Prostate gland (tissue), 2 donors: ENCODE data around the gene SENP7. TPM values are rescaled to one million over a fixed set of nuclear protein-coding genes. Genes with fewer than 3 reads are reported as not detected.

Experiments
- DNase-seq: peaks from one replicate; pipeline ENCODE4 v3.0.0-alpha.2; 2019; ENCODE audit warnings: low spot score
- H3K27ac ChIP-seq, 2 donors: fragments of 200-600 bp; sonication (generic); 2 replicates each; pipeline ENCODE4 v1.5.1; 2017 to 2019
- H3K27me3 ChIP-seq: fragments of 200-600 bp; sonication (generic); replicated peaks from 2 replicates; pipeline ENCODE4 v1.5.1; 2019; ENCODE audit not compliant: insufficient read depth
- H3K36me3 ChIP-seq, 2 donors: fragments of 200-600 bp; sonication (generic); 1 replicate in 1 of 2; 2 replicates in 1 of 2; pipeline versions ENCODE4 v1.5.1 to v1.8.1; 2017 to 2019
- H3K4me1 ChIP-seq: fragments of 200-600 bp; sonication (generic); replicated peaks from 2 replicates; pipeline ENCODE4 v1.5.1; 2019
- H3K4me3 ChIP-seq, 2 donors: fragments of 200-600 bp; sonication (generic); 2 replicates each; pipeline ENCODE4 v1.5.1; 2017 to 2019
- H3K9me3 ChIP-seq: fragments of 200-600 bp; sonication (generic); 2 replicates; pipeline ENCODE4 v1.5.1; 2017
- CTCF ChIP-seq, 4 experiments: fragments of 200-600 bp in 2 of 4; fragments of 450-650 bp in 2 of 4; sonication (generic) in 2 of 4; IDR thresholded peaks; 1 replicate in 3 of 4; 2 replicates in 1 of 4; pipeline ENCODE4 v1.5.1; 2016 to 2019; ENCODE audit warnings: antibody characterized with exemption in 4 of 4, mild to moderate bottlenecking in 2 of 4, moderate library complexity in 2 of 4
- POLR2A ChIP-seq: fragments of 450-650 bp; IDR thresholded peaks from one replicate; pipeline ENCODE4 v1.6.1; 2016; ENCODE audit warnings: antibody characterized with exemption, mild to moderate bottlenecking
- POLR2AphosphoS5 ChIP-seq: sonication (generic); formaldehyde crosslinking; IDR thresholded peaks from one replicate; pipeline ENCODE4 v1.6.1; 2017; ENCODE audit warnings: antibody characterized with exemption
- WGBS: methylation state at CpG from one replicate; pipeline ENCODE4 v1.1.5; 2018; 5-methylcytosine and 5-hydroxymethylcytosine counted together
- intact Hi-C: fragments of 100-400 bp; cut with DNase I; formaldehyde crosslinking; loops from one replicate; pipeline ENCODE4 v1.14.2; 2022
- total RNA-seq, 2 donors: library from RNA; depleted of rRNA; stranded (reverse); fragments of >200 nt; gene quantifications; one replicate each; pipeline ENCODE4 v1.1.0, GENCODE V29; 2016

SENP7 gene
- total RNA-seq, 2 donors from 2014 or later = 16.4 to 22.7 TPM

GRCh38 chr3:101383656-101384055 lies 129.4 kb downstream of the SENP7 start:
- Histone ChIP-seq H3K27ac (no peak overlapping the region), H3K4me3 (no peak overlapping the region), H3K36me3 (no peaks in the 10 kb centered on the region), H3K4me1 (no peaks in the 10 kb centered on the region), H3K27me3 (no peaks in the 10 kb centered on the region), H3K9me3 (no peaks in the 10 kb centered on the region)
- DNase-seq = no peak
- intact Hi-C loops = no loop called here
- 89% methylated on average over 4 of the region's 4 CpGs for WGBS
- TF ChIP-seq POLR2A (no peak), CTCF (IDR thresholded peaks at IDR 0.05) (no peak), POLR2AphosphoS5 (no peak)

GRCh38 chr3:101383156-101383575 lies 129.8 kb downstream of the SENP7 start:
- H3K27me3 ChIP-seq = no peaks in the 10 kb centered on the region
- no peak overlapping the region for H3K27ac ChIP-seq
- H3K4me1 ChIP-seq = no peaks in the 10 kb centered on the region
- TF ChIP-seq CTCF (IDR thresholded peaks at IDR 0.05) (no peak), POLR2A (no peak), POLR2AphosphoS5 (no peak)
- WGBS = 63% methylated on average over 5 of the region's 5 CpGs
- H3K4me3 ChIP-seq = no peak overlapping the region
- H3K9me3 ChIP-seq = no peaks in the 10 kb centered on the region
- no peak for DNase-seq
- H3K36me3 ChIP-seq = no peaks in the 10 kb centered on the region
- intact Hi-C loops = no loop called here

GRCh38 chr3:101381809-101382208 lies 131.2 kb downstream of the SENP7 start:
- no peak for DNase-seq
- no peaks in the 10 kb centered on the region for H3K4me1 ChIP-seq
- H3K9me3 ChIP-seq = no peaks in the 10 kb centered on the region
- no peaks in the 10 kb centered on the region for H3K27me3 ChIP-seq
- no peak overlapping the region for H3K4me3 ChIP-seq
- no peaks in the 10 kb centered on the region for H3K36me3 ChIP-seq
- intact Hi-C loops = no loop called here
- H3K27ac ChIP-seq = no peak overlapping the region
- TF ChIP-seq CTCF (IDR thresholded peaks at IDR 0.05) (peak in 2 of 4 experiments; percentile 38 to 40), POLR2A (no peak)

- TF ChIP-seq POLR2A (no peak), CTCF (IDR thresholded peaks at IDR 0.05) (no peak), POLR2AphosphoS5 (no peak)
- H3K27ac ChIP-seq = no peak overlapping the region
- intact Hi-C loops = no loop called here
Observed at GRCh38 chr3:101379658-101380376, 133.2 kb downstream of the SENP7 start.

GRCh38 chr3:101377796-101378195 lies 135.2 kb downstream of the SENP7 start:
- no peak overlapping the region for H3K27ac ChIP-seq
- TF ChIP-seq CTCF (IDR thresholded peaks at IDR 0.05) (no peak), POLR2A (no peak), POLR2AphosphoS5 (no peak)
- no peaks in the 10 kb centered on the region for H3K9me3 ChIP-seq
- no peaks in the 10 kb centered on the region for H3K4me1 ChIP-seq
- intact Hi-C loops = no loop called here
- 67% methylated on average over 3 of the region's 3 CpGs for WGBS
- H3K4me3 ChIP-seq = no peak overlapping the region
- DNase-seq = no peak
- no peaks in the 10 kb centered on the region for H3K27me3 ChIP-seq
- no peaks in the 10 kb centered on the region for H3K36me3 ChIP-seq

More at GRCh38 chr3:101379658-101380376, 133.2 kb downstream of the SENP7 start:
- DNase-seq = no peak
- WGBS = 88% methylated on average over 3 of the region's 3 CpGs
- H3K4me3 ChIP-seq = no peak overlapping the region
- no peaks in the 10 kb centered on the region for H3K4me1 ChIP-seq
- H3K9me3 ChIP-seq = no peaks in the 10 kb centered on the region
- H3K36me3 ChIP-seq = no peaks in the 10 kb centered on the region
- no peaks in the 10 kb centered on the region for H3K27me3 ChIP-seq
